HEK293 (cell line): ENCODE measurements around the gene FHIT.

Experiments
- GLIS2 ChIP-seq: fragments of 450-650 bp; formaldehyde crosslinking; IDR thresholded peaks from 2 replicates; pipeline ENCODE4 v1.5.1; 2016; ENCODE audit warnings: missing biosample characterization, missing genetic modification characterization
- PATZ1 ChIP-seq: fragments of 450-650 bp; formaldehyde crosslinking; IDR thresholded peaks from 2 replicates; pipeline ENCODE4 v1.5.1; 2016; ENCODE audit warnings: missing biosample characterization, missing genetic modification characterization
- YY1 ChIP-seq: fragments of 450-650 bp; formaldehyde crosslinking; IDR thresholded peaks from 2 replicates; pipeline ENCODE4 v1.5.1; 2018; ENCODE audit warnings: missing biosample characterization, missing genetic modification characterization
- ZNF121 ChIP-seq: fragments of 450-650 bp; formaldehyde crosslinking; IDR thresholded peaks from 2 replicates; pipeline ENCODE4 v1.5.1; 2016; ENCODE audit warnings: missing biosample characterization, missing genetic modification characterization
- ZNF292 ChIP-seq: fragments of 450-650 bp; formaldehyde crosslinking; IDR thresholded peaks from 2 replicates; pipeline ENCODE4 v1.5.1; 2016; ENCODE audit warnings: low read depth, missing biosample characterization, missing genetic modification characterization, borderline replicate concordance
- ZNF416 ChIP-seq: fragments of 450-650 bp; formaldehyde crosslinking; IDR thresholded peaks from 2 replicates; pipeline ENCODE4 v1.5.1; 2016; ENCODE audit warnings: missing biosample characterization, missing genetic modification characterization
- ZNF48 ChIP-seq: fragments of 450-650 bp; formaldehyde crosslinking; IDR thresholded peaks from 2 replicates; pipeline ENCODE4 v1.5.1; 2016; ENCODE audit warnings: missing biosample characterization, missing genetic modification characterization
- ZNF692 ChIP-seq: fragments of 450-650 bp; formaldehyde crosslinking; IDR thresholded peaks from 2 replicates; pipeline ENCODE4 v1.5.1; 2016; ENCODE audit warnings: missing biosample characterization, missing genetic modification characterization
- ZNF768 ChIP-seq: fragments of 450-650 bp; formaldehyde crosslinking; IDR thresholded peaks from 2 replicates; pipeline ENCODE4 v1.5.1; 2018; ENCODE audit warnings: missing biosample characterization, mild to moderate bottlenecking, missing genetic modification characterization
- ZNF776 ChIP-seq: fragments of 450-650 bp; formaldehyde crosslinking; IDR thresholded peaks from 2 replicates; pipeline ENCODE4 v1.5.0; 2017; ENCODE audit warnings: missing biosample characterization, missing genetic modification characterization, borderline replicate concordance
- ZSCAN18 ChIP-seq: fragments of 450-650 bp; formaldehyde crosslinking; IDR thresholded peaks from 2 replicates; pipeline ENCODE4 v1.5.1; 2016; ENCODE audit warnings: missing biosample characterization, missing genetic modification characterization
- TF ChIP-seq, protein P1 (sequence below): fragments of 450-650 bp; formaldehyde crosslinking; IDR thresholded peaks from 2 replicates; pipeline ENCODE4 v1.5.1; 2016; ENCODE audit warnings: missing biosample characterization, missing genetic modification characterization
- TF ChIP-seq, protein P2 (sequence below): fragments of 450-650 bp; formaldehyde crosslinking; optimal IDR thresholded peaks from 2 replicates; pipeline ENCODE3; 2016; ENCODE audit warnings: missing biosample characterization, mild to moderate bottlenecking, missing genetic modification characterization
- TF ChIP-seq, protein P3 (sequence below): sonication (generic); formaldehyde crosslinking; IDR thresholded peaks from 2 replicates; pipeline ENCODE4 v1.8.1; 2022; ENCODE audit warnings: mild to moderate bottlenecking, moderate library complexity, missing genetic modification reagents

DNA sequence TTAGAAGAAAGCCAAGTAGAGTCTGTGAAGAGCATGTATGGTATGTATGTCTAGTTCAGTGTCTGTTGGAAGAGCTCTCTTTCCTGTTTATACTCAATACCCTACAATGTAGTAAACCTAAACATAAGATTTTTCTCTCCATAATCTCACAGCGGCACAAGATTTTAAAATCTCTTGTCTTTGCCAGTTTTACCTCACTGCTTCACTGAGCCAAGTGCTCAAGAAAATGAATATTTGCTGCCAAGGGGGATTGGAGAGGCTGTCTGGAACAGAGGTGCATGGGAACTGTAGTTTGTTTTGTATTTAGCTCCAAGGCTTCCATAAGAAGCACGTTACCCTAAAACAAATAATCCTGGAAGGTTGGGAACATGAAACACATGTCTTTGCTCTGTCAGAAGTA, 49.5 kb upstream of the FHIT start:
- TF ChIP-seq YY1 (no peak), ZNF48 (tag by site-specific recombination) (no peak), ZNF768 (tag by site-specific recombination) (no peak), ZNF292 (tag by site-specific recombination) (no peak), PATZ1 (tag by site-specific recombination) (no peak), ZNF692 (tag by site-specific recombination) (no peak), ZNF776 (tag by site-specific recombination) (no peak), GLIS2 (tag by site-specific recombination) (no peak), ZNF416 (tag by site-specific recombination) (no peak), ZNF121 (tag by site-specific recombination) (no peak), ZSCAN18 (tag by site-specific recombination) (no peak)
- TF ChIP-seq, protein P1, sequence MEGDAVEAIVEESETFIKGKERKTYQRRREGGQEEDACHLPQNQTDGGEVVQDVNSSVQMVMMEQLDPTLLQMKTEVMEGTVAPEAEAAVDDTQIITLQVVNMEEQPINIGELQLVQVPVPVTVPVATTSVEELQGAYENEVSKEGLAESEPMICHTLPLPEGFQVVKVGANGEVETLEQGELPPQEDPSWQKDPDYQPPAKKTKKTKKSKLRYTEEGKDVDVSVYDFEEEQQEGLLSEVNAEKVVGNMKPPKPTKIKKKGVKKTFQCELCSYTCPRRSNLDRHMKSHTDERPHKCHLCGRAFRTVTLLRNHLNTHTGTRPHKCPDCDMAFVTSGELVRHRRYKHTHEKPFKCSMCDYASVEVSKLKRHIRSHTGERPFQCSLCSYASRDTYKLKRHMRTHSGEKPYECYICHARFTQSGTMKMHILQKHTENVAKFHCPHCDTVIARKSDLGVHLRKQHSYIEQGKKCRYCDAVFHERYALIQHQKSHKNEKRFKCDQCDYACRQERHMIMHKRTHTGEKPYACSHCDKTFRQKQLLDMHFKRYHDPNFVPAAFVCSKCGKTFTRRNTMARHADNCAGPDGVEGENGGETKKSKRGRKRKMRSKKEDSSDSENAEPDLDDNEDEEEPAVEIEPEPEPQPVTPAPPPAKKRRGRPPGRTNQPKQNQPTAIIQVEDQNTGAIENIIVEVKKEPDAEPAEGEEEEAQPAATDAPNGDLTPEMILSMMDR (tag by site-specific recombination): no peak
- TF ChIP-seq, protein P2, sequence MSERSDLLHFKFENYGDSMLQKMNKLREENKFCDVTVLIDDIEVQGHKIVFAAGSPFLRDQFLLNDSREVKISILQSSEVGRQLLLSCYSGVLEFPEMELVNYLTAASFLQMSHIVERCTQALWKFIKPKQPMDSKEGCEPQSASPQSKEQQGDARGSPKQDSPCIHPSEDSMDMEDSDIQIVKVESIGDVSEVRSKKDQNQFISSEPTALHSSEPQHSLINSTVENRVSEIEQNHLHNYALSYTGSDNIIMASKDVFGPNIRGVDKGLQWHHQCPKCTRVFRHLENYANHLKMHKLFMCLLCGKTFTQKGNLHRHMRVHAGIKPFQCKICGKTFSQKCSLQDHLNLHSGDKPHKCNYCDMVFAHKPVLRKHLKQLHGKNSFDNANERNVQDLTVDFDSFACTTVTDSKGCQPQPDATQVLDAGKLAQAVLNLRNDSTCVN (tag by site-specific recombination): no peak
- TF ChIP-seq, protein P3, sequence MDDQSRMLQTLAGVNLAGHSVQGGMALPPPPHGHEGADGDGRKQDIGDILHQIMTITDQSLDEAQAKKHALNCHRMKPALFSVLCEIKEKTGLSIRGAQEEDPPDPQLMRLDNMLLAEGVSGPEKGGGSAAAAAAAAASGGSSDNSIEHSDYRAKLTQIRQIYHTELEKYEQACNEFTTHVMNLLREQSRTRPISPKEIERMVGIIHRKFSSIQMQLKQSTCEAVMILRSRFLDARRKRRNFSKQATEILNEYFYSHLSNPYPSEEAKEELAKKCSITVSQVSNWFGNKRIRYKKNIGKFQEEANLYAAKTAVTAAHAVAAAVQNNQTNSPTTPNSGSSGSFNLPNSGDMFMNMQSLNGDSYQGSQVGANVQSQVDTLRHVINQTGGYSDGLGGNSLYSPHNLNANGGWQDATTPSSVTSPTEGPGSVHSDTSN (CRISPR knock-in tag): no peak
